Right kidney (tissue), 1 donor: ENCODE data around the gene NPC2.

Experiments
- DNase-seq: peaks from one replicate; pipeline ENCODE4 v3.0.0-alpha.2; 2016

The NPC2 gene

GRCh38 chr14:74503291-74503937, 10.3 kb upstream of the NPC2 start:
- DNase-seq = no peak

GRCh38 chr14:74502236-74503019, 9.3 kb upstream of the NPC2 start:
- DNase-seq = no peak

- DNase-seq = no peak
Observed at GRCh38 chr14:74501691-74502090, 8.6 kb upstream of the NPC2 start.

- DNase-seq = peak; percentile 72
Observed at GRCh38 chr14:74501135-74501614, 8.1 kb upstream of the NPC2 start.

GRCh38 chr14:74500417-74501134, 7.5 kb upstream of the NPC2 start:
- DNase-seq = no peak

- DNase-seq = no peak
Observed at GRCh38 chr14:74495356-74495755, 2.3 kb upstream of the NPC2 start.

- peak; percentile 92 for DNase-seq
Observed at GRCh38 chr14:74493343-74494261, 497 bp upstream of the NPC2 start, which contains the start of gene ISCA2. Gene ISCA2, plus strand, starts transcription at chr14:74493765. Its CDS starts 10 bp downstream, at chr14:74493775.

- no peak for DNase-seq
Observed at GRCh38 chr14:74491956-74492775, 939 bp downstream of the NPC2 start.

- DNase-seq = no peak
Observed at GRCh38 chr14:74490486-74490885, 2.6 kb downstream of the NPC2 start.

GRCh38 chr14:74488786-74489397, 4.2 kb downstream of the NPC2 start:
- no peak for DNase-seq

- no peak for DNase-seq
Observed at GRCh38 chr14:74486164-74486563, 6.9 kb downstream of the NPC2 start.

- no peak for DNase-seq
Observed at GRCh38 chr14:74483321-74483720, 9.8 kb downstream of the NPC2 start.

- DNase-seq = no peak
Observed at GRCh38 chr14:74482571-74482970, 10.5 kb downstream of the NPC2 start.

GRCh38 chr14:74480046-74480445, 13.1 kb downstream of the NPC2 start:
- DNase-seq = no peak

- DNase-seq = no peak
Observed at GRCh38 chr14:74478996-74479635, 14.0 kb downstream of the NPC2 start.

GRCh38 chr14:74476607-74477006, 16.5 kb downstream of the NPC2 start:
- DNase-seq = no peak

- no peak for DNase-seq
Observed at GRCh38 chr14:74476107-74476506, 17.0 kb downstream of the NPC2 start.

GRCh38 chr14:74475678-74476077, 17.4 kb downstream of the NPC2 start:
- DNase-seq = no peak

GRCh38 chr14:74474376-74474775, 18.7 kb downstream of the NPC2 start:
- no peak for DNase-seq

GRCh38 chr14:74472601-74473000, 20.5 kb downstream of the NPC2 start:
- no peak for DNase-seq
